RCC 7860 (cell line): ENCODE measurements around the gene TBC1D10A.
A peak's percentile ranks its signal among the peaks of the same experiment; 100 is the strongest.

ENCODE experiments used
- DNase-seq: peaks from one replicate; pipeline ENCODE4 v3.0.0-alpha.2; 2015; ENCODE audit warnings: low spot score
- FAIRE-seq: peaks from 2 replicates; lab custom pipeline; 2012; peaks lifted over from hg19 to GRCh38; lab: Jason Lieb, UNC

Gene TBC1D10A

GRCh38 chr22:30326706-30327362 is at the start of gene TBC1D10A:
TBC1D10A (minus strand) TSS chr22:30326941; CDS start chr22:30326881, 60 bp downstream.
- FAIRE-seq (no peak), DNase-seq (peak; percentile 74)

DNA sequence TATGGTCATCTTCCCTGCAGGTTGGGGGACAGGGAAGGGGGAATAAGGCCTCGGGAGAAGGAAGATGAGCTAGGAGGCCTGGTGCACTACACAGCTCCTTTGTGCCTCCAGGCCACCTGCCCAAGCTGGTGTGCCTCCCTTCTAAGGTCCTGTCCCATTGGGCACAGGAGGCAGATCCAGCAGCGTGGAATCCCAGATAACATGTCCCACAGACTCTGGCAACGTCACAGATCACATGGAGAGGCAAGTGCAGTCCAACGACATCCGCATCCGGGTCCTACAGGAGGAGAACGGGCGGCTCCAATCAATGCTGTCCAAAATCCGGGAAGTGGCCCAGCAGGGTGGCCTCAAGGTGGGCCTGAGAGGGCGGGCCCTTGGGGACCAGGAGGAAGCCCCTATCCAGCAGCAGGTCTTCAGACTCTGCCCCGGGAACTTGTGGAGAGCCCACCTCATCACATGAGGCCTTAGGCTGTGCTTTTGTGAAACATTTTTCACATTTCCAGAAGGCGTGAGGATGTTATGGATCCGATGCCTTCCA is 48.6 kb upstream of the TBC1D10A start:
- no peak for FAIRE-seq
- DNase-seq, result no peak

GRCh38 chr22:30373331-30374325 is 46.9 kb upstream of the TBC1D10A start:
- no peak for DNase-seq
- FAIRE-seq, result no peak

DNA sequence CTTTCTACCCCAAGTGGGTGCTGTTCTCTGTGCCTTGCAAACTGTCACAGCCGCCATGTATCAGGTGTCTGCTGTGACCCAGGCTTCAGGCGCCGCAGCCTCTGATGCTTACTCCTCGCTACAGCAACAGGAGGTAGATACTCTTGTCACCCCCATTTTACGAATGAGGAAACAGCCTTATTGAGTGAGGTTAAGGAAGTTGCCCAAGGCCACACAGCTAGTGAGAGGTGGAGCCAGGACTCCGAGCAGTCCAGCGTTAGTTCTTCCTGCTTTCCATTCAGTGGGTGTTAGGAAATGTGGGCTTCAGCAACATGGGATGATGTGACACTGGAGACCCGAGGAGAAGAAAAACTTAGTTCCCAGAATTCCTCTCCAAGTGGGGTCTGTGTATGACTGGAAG is 46.2 kb upstream of the TBC1D10A start:
- FAIRE-seq (no peak), DNase-seq (no peak)

- no peak for DNase-seq
These were observed 45.2 kb upstream of the TBC1D10A start for GRCh38 chr22:30371981-30372380.

DNA sequence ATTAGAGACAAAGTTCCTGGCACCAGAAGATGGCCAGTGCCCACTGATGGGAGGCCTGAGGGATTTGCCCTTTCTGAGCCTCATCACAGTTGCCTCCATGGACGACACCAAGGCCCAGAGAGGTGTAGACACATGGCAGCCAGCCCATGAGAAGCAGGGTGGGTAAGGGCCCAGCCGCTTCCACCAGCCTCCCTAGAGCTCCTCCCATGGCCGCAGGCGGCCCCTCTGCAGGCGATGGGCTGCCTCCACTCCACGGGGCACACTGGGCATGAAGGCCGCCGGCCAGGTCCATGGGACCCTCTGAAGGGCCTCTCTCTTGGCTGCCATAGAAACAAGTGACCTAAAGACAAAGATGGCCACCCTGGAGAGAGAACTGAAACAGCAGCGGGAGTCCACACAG is 44.6 kb upstream of the TBC1D10A start:
- FAIRE-seq (no peak), DNase-seq (no peak)

More at GRCh38 chr22:30371981-30372380, 45.2 kb upstream of the TBC1D10A start:
- FAIRE-seq, result no peak

DNA sequence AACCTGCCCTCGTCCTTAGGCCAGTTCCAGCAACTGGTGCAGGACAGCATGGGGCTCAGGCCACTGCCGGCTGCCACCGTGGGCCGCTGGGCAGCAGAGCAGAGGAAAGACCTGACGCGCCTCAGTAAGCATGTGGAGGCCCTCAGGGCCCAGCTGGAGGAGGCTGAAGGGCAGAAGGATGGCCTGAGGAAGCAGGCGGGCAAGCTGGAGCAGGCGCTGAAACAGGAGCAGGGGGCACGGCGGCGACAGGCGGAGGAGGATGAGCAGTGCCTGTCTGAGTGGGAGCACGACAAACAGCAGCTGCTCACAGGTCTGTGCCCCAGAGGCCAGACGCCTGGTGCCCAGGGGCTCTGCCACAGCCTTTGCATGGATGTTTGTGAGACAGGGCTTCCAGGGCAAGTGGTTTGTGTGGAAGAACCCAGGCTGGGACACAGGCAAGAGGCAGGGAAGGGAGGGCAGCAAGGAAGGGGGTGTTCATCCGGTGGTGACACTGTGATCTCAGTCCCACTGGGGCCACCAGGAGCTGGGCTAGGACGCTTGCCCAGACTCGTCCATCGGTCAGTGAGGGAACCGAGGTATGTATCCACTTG is 44.0 kb upstream of the TBC1D10A start:
- no peak for DNase-seq
- FAIRE-seq, result no peak

DNA sequence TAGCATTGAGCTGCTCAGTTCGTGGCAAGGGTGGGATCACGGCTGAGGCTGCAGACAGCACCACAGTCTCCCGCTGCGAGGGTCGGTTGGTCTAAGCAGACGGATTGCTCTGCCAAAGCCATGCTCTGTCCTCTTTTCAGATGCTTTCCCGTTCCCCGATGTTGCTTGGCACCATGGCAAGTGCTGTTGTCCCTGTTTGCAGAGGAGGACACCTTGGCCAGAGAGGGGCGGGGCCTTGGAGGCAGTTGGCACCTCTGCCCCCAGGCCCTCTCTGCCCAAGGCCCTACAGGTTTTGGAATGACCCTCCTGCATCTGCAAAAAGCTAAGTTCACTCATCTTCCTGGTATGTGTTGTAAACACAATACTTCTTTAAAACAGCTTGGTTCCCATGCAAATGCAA is 41.7 kb upstream of the TBC1D10A start:
- DNase-seq (no peak), FAIRE-seq (no peak)

DNA sequence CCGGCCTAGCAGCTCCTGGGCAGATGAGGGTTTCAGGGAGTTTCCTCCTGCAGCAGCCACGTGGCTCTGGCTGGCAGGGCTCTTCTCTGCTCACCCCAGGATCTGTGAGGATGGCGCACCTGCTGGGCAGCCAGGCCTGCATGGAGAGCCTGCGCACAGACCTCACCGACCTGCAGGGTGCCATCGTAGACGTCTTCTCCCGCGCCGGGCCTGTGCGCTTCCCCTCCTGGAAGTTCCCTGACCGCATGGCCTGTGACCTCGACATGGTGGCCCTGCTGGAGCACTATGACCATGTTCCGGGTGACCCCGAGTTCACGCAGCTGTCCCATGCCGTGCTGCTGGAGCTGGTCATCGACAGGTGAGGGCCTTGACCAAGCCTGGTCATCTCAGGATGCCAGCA is 39.1 kb upstream of the TBC1D10A start:
- FAIRE-seq (no peak), DNase-seq (no peak)

DNA sequence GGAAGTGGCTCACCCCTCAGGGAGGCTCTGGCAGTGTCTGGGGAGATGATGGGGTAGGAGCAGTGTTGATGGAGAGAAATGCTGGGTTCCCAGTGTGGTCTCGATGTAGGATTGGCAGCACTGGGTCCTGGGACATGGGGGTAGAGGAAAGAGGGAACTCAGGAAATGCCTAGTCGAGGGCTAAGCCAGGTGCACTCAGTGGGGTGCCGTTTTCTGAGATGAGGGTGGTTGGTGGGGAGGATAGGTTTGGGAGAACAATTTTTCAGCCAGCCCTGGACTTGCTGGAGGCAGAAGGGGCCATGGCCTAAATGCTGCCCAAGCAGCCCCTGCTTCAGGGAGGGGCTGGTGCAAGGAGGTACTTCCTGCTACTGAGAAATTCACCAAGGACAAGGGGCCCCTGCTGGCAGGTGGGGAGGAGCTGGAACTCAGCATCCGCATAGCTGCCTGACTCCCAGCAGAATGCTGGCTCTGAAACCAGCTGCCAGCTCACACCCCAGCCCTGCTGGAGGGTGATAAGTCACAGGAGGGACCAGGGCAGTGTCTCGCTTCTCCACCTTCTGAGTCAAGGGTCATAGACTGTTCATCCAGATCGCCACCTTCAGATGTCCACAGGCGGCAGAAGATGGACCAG is 36.0 kb upstream of the TBC1D10A start:
- DNase-seq (no peak), FAIRE-seq (no peak)

DNA sequence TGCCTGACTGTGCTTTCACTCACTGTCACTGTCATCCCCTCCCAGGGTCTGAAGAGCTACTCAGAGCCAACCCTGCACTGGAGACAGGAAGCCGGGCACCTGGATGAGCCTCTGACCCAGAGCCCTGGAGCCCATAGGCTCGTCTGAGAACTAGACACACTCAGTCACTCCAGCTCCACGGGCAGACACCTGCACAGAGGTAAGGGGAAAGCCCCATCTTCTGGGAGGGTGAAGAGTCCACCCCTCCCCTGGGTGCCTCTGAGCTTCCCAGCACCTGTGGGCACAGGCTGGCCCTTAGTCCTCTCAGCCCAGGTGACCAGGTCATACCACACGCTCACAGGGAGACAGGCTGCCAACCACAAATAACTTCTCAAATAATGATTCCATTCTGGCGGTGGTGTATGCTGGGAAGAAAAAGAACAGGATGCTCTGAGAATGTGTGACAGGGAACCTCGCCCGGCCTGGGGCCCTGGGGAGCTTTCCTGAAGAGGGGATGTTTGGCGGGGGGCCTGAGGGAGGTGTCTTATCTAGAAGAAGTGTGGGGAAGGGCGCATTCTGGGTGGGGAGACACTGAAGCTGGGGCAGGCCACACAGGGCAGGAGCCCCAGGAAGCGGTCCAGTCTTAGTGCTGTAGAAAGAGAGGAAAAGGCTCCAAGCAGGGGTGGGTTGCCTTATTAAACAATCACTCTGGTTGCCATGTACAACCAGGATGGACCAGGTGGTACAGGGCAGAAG is 35.3 kb upstream of the TBC1D10A start:
- no peak for FAIRE-seq

DNA sequence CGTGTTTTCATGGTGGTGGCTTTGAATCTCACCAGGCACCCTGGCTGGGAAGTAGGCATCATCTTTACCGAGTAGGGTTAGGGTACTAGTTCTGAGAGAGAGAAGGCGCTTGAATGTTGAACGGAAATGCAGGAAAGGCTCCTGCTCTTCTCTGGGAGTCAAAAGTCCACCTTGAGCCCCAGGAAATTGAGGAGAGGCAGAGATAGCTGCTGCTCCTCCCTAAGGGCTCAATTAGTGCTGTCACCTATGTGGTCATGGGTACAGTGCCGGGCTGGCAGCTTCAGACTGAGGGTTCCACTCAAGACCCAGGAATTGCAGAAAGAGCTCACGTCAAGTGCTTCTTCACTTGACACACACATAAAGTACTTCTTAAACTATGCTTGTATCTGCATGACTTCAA is 31.8 kb upstream of the TBC1D10A start:
- FAIRE-seq, result no peak

More for the DNA sequence above, 35.3 kb upstream of the TBC1D10A start:
- DNase-seq, result no peak

DNA sequence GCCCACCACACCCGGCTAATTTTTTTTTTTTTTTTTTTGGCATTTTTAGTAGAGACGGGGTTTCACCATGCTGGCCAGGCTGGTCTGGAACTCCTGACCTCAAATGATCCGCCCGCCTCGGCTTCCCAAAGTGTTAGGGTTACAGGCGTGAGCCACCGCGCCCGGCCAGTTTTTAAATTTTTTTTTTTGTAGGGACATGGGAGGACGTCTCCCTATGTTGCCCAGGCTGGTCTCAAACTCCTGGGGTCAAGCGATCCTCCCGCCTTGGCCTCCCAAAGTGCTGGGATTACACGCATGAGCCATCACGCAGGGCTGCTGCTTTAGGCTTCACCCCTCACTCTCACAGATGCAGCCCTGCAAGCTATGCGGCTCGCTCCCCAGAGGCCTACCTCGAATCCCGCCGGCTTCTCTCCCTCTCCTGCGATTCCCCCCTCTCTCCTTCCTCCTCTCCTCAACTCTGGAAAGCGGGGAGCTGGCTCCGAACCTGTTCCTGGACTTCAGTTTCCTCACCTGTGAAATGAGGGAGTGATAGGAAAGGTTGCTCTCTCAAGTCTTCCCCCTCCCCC is 31.0 kb upstream of the TBC1D10A start:
- no peak for FAIRE-seq
- no peak for DNase-seq

More for the DNA sequence above, 31.8 kb upstream of the TBC1D10A start:
- DNase-seq, result no peak

- DNase-seq (no peak), FAIRE-seq (no peak)
These were observed 30.5 kb upstream of the TBC1D10A start for GRCh38 chr22:30357236-30357570.

GRCh38 chr22:30356449-30357235 is 29.9 kb upstream of the TBC1D10A start, which contains the start of the genes CCDC157 and SF3A1:
CCDC157 (plus strand) TSS chr22:30357007; CDS start chr22:30366001, 8,994 bp downstream.
SF3A1 (minus strand) TSS chr22:30356894; CDS start chr22:30356792, 102 bp downstream.
- FAIRE-seq (no peak), DNase-seq (peak; percentile 57)

DNA sequence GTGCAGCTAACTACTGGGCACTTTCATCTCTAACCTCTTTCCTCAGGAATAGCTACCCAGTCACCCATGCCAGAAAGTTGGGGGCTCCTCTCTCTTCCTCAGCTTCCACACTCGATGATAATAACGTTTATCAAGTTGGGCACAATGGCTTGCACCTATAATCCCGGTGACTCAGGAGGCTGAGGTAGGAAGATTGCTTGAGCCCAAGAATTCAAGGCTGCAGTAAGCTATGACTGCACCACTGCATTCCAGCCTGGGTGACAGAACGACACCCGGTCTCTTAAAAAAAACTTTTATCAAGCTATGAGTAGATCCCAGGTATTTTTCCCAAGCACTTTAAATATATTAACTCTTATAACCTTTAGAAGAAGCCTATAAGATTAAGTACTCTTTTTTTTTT is 27.9 kb upstream of the TBC1D10A start:
- FAIRE-seq, result no peak
- no peak for DNase-seq

GRCh38 chr22:30351226-30351625 is 24.5 kb upstream of the TBC1D10A start:
- DNase-seq (no peak), FAIRE-seq (no peak)

GRCh38 chr22:30348809-30349208 is 22.1 kb upstream of the TBC1D10A start:
- FAIRE-seq (no peak), DNase-seq (no peak)

GRCh38 chr22:30348404-30348803 is 21.7 kb upstream of the TBC1D10A start:
- FAIRE-seq (no peak), DNase-seq (no peak)
